ENCODE data around the gene ARID3C.
A peak's percentile ranks its signal among the peaks of the same experiment; 100 is the strongest.

ARID3C gene

GRCh38 chr9:34592895-34593601 lies 35.8 kb downstream of the ARID3C start:
- no peak for TF ChIP-seq CTCF (IDR thresholded peaks at IDR 0.05)
- Histone ChIP-seq H3K36me3 (no peaks in the 10 kb centered on the region), H3K27ac (no peak overlapping the region), H3K27me3 (peaks cover 96% of the 10 kb centered on the region), H3K4me3 (ENCODE audit: low read depth in 1 of 2, low read length in 1 of 2) (no peak overlapping the region), H3K4me1 (ENCODE audit: control insufficient read depth in 1 of 2, insufficient read depth in 1 of 2, low read depth in 1 of 2, low read length in 1 of 2) (peaks cover 19 to 22% of the 10 kb centered on the region in 2 experiments), H3K9me3 (no peaks in the 10 kb centered on the region)

- H3K27me3 ChIP-seq: peaks cover 97% of the 10 kb centered on the region
- H3K36me3 ChIP-seq: no peaks in the 10 kb centered on the region
- peak overlapping the region in 1 of 2 experiments; percentile 41 for H3K4me3 ChIP-seq (ENCODE audit: low read depth in 1 of 2, low read length in 1 of 2)
These were observed 36.7 kb downstream of the ARID3C start for GRCh38 chr9:34591917-34592866.

GRCh38 chr9:34591248-34591916 lies 37.5 kb downstream of the ARID3C start:
- H3K9me3 ChIP-seq: no peaks in the 10 kb centered on the region
- TF ChIP-seq CTCF (IDR thresholded peaks at IDR 0.05): peak; percentile 67
- H3K27me3 ChIP-seq: peaks cover 97% of the 10 kb centered on the region
- peaks cover 19 to 22% of the 10 kb centered on the region in 2 experiments for H3K4me1 ChIP-seq (ENCODE audit: control insufficient read depth in 1 of 2, insufficient read depth in 1 of 2, low read depth in 1 of 2, low read length in 1 of 2)
- H3K4me3 ChIP-seq (ENCODE audit: low read depth in 1 of 2, low read length in 1 of 2): peak overlapping the region; percentile 41 to 61
- no peak overlapping the region for H3K27ac ChIP-seq
- H3K36me3 ChIP-seq: no peaks in the 10 kb centered on the region

More at GRCh38 chr9:34591917-34592866, 36.7 kb downstream of the ARID3C start:
- H3K9me3 ChIP-seq: no peaks in the 10 kb centered on the region
- no peak for TF ChIP-seq CTCF (IDR thresholded peaks at IDR 0.05)
- H3K27ac ChIP-seq: no peak overlapping the region
- peaks cover 19 to 22% of the 10 kb centered on the region in 2 experiments for H3K4me1 ChIP-seq (ENCODE audit: control insufficient read depth in 1 of 2, insufficient read depth in 1 of 2, low read depth in 1 of 2, low read length in 1 of 2)

GRCh38 chr9:34590381-34591247 lies 38.3 kb downstream of the ARID3C start:
- TF ChIP-seq CTCF (IDR thresholded peaks at IDR 0.05): no peak
- no peak overlapping the region for H3K27ac ChIP-seq
- peak overlapping the region; percentile 41 to 61 for H3K4me3 ChIP-seq (ENCODE audit: low read depth in 1 of 2, low read length in 1 of 2)
- H3K27me3 ChIP-seq: peaks cover 97% of the 10 kb centered on the region
- H3K9me3 ChIP-seq: no peaks in the 10 kb centered on the region
- H3K4me1 ChIP-seq (ENCODE audit: control insufficient read depth in 1 of 2, insufficient read depth in 1 of 2, low read depth in 1 of 2, low read length in 1 of 2): peaks cover 19 to 22% of the 10 kb centered on the region in 2 experiments
- no peaks in the 10 kb centered on the region for H3K36me3 ChIP-seq
